NCI-H460 (cell line): ENCODE results near the gene SYNPO. TPM values are rescaled to one million over a fixed set of nuclear protein-coding genes. Genes with fewer than 3 reads are reported as not detected.

Experiments used
- DNase-seq: peaks from one replicate; pipeline ENCODE4 v3.0.0-alpha.2; 2016; ENCODE audit warnings: low read depth; ENCODE audit errors: extremely low read depth
- total RNA-seq: library from RNA; depleted of rRNA; stranded (reverse); fragments of >200 nt; shearing (Covaris generic); gene quantifications from 2 replicates; pipeline ENCODE4 v1.2.3, GENCODE V29; 2014

The SYNPO gene
- total RNA-seq, 1 experiment from 2014 or later = 11.0 TPM

- DNase-seq = no peak
Measured at GRCh38 chr5:150607105-150607504, 33.4 kb upstream of the SYNPO start.

GRCh38 chr5:150607991-150608390 is 32.5 kb upstream of the SYNPO start:
- no peak for DNase-seq

- DNase-seq = no peak
Measured at GRCh38 chr5:150608991-150609390, 31.5 kb upstream of the SYNPO start.

- no peak for DNase-seq
Measured at GRCh38 chr5:150609843-150610584, 30.4 kb upstream of the SYNPO start.

GRCh38 chr5:150611026-150611425 is 29.4 kb upstream of the SYNPO start:
- DNase-seq = no peak

- no peak for DNase-seq
Measured at GRCh38 chr5:150612405-150612804, 28.1 kb upstream of the SYNPO start.

GRCh38 chr5:150612905-150613670 is 27.4 kb upstream of the SYNPO start:
- no peak for DNase-seq

- no peak for DNase-seq
Measured at GRCh38 chr5:150613991-150614660, 26.3 kb upstream of the SYNPO start.

GRCh38 chr5:150614661-150615060 is 25.8 kb upstream of the SYNPO start:
- DNase-seq = no peak

- DNase-seq = no peak
Measured at GRCh38 chr5:150615141-150615699, 25.2 kb upstream of the SYNPO start.

GRCh38 chr5:150616024-150616470 is 24.4 kb upstream of the SYNPO start:
- DNase-seq = no peak

- DNase-seq = no peak
Measured at GRCh38 chr5:150616506-150616905, 24.0 kb upstream of the SYNPO start.

GRCh38 chr5:150618163-150618562 is 22.3 kb upstream of the SYNPO start:
- DNase-seq = no peak

GRCh38 chr5:150618588-150619281 is 21.7 kb upstream of the SYNPO start:
- no peak for DNase-seq

GRCh38 chr5:150619359-150620230 is 20.9 kb upstream of the SYNPO start:
- DNase-seq = no peak

GRCh38 chr5:150621301-150621700 is 19.2 kb upstream of the SYNPO start:
- no peak for DNase-seq

GRCh38 chr5:150622157-150622556 is 18.3 kb upstream of the SYNPO start:
- no peak for DNase-seq

- DNase-seq = no peak
Measured at GRCh38 chr5:150623152-150623877, 17.1 kb upstream of the SYNPO start.

- no peak for DNase-seq
Measured at GRCh38 chr5:150623878-150624216, 16.6 kb upstream of the SYNPO start.
